Measurements from ENCODE around the gene NPS.

The NPS gene

GRCh38 chr10:127576740-127577161 is 27.6 kb downstream of the NPS start:
- no peaks in the 10 kb centered on the region; the same call in 1 of the 2 replicates for H3K9me3 ChIP-seq (ENCODE audit: insufficient read depth, low read depth, low read length)
- H3K27me3 ChIP-seq (ENCODE audit: insufficient read depth, low read length, poor library complexity, severe bottlenecking): no peaks in the 10 kb centered on the region
- H3K79me2 ChIP-seq (ENCODE audit: insufficient read depth, low read length): no peaks in the 10 kb centered on the region
- no peaks in the 10 kb centered on the region for H4K20me1 ChIP-seq (ENCODE audit: insufficient read depth, low read length, poor library complexity, severe bottlenecking)
- no peak overlapping the region for H3K4me2 ChIP-seq (ENCODE audit: low read depth, low read length, poor library complexity, severe bottlenecking)
- H2AFZ ChIP-seq (ENCODE audit: low read length): no peak overlapping the region
- no peak for TF ChIP-seq EZH2phosphoT487 (IDR thresholded peaks at IDR 0.05; ENCODE audit: borderline replicate concordance)
- TF ChIP-seq CTCF (conservative IDR thresholded peaks at IDR 0.05; ENCODE audit: low read length): no peak
- no peaks in the 10 kb centered on the region for H3F3A ChIP-seq (ENCODE audit: low read depth)
- no peak overlapping the region for H3K4me3 ChIP-seq (ENCODE audit: low read length, poor library complexity, severe bottlenecking)
- H3K9me2 ChIP-seq (replicated peaks; ENCODE audit: low read depth, low read length): no peaks in the 10 kb centered on the region
- no peaks in the 10 kb centered on the region for H3K36me3 ChIP-seq (ENCODE audit: insufficient read depth, low read length)
- no peaks in the 10 kb centered on the region for H3K4me1 ChIP-seq (ENCODE audit: insufficient read depth, low read length, poor library complexity, severe bottlenecking)
- H3K9ac ChIP-seq (ENCODE audit: low read depth, low read length, poor library complexity, severe bottlenecking): no peak overlapping the region

GRCh38 chr10:127577376-127578258 is 28.5 kb downstream of the NPS start:
- H3F3A ChIP-seq (ENCODE audit: low read depth): no peaks in the 10 kb centered on the region
- peak; percentile 39 for TF ChIP-seq CTCF (conservative IDR thresholded peaks at IDR 0.05; ENCODE audit: low read length)
- no peak for TF ChIP-seq EZH2phosphoT487 (IDR thresholded peaks at IDR 0.05; ENCODE audit: borderline replicate concordance)
- no peaks in the 10 kb centered on the region for H3K4me1 ChIP-seq (ENCODE audit: insufficient read depth, low read length, poor library complexity, severe bottlenecking)
- H3K4me2 ChIP-seq (ENCODE audit: low read depth, low read length, poor library complexity, severe bottlenecking): no peak overlapping the region
- H3K79me2 ChIP-seq (ENCODE audit: insufficient read depth, low read length): no peaks in the 10 kb centered on the region
- H4K20me1 ChIP-seq (ENCODE audit: insufficient read depth, low read length, poor library complexity, severe bottlenecking): no peaks in the 10 kb centered on the region
- no peaks in the 10 kb centered on the region for H3K27me3 ChIP-seq (ENCODE audit: insufficient read depth, low read length, poor library complexity, severe bottlenecking)
- H3K9me3 ChIP-seq (ENCODE audit: insufficient read depth, low read depth, low read length): no peaks in the 10 kb centered on the region; the same call in 1 of the 2 replicates
- no peak overlapping the region for H3K4me3 ChIP-seq (ENCODE audit: low read length, poor library complexity, severe bottlenecking)
- no peaks in the 10 kb centered on the region for H3K9me2 ChIP-seq (replicated peaks; ENCODE audit: low read depth, low read length)
- H3K36me3 ChIP-seq (ENCODE audit: insufficient read depth, low read length): no peaks in the 10 kb centered on the region
- H2AFZ ChIP-seq (ENCODE audit: low read length): no peak overlapping the region
- no peak overlapping the region for H3K9ac ChIP-seq (ENCODE audit: low read depth, low read length, poor library complexity, severe bottlenecking)

GRCh38 chr10:127578259-127578960 is 29.3 kb downstream of the NPS start:
- no peaks in the 10 kb centered on the region for H4K20me1 ChIP-seq (ENCODE audit: insufficient read depth, low read length, poor library complexity, severe bottlenecking)

More at GRCh38 chr10:127578259-127578960, 29.3 kb downstream of the NPS start:
- Histone ChIP-seq H3K9me2 (replicated peaks; ENCODE audit: low read depth, low read length) (no peaks in the 10 kb centered on the region), H2AFZ (ENCODE audit: low read length) (no peak overlapping the region), H3K9ac (ENCODE audit: low read depth, low read length, poor library complexity, severe bottlenecking) (no peak overlapping the region), H3K4me2 (ENCODE audit: low read depth, low read length, poor library complexity, severe bottlenecking) (no peak overlapping the region), H3K4me1 (ENCODE audit: insufficient read depth, low read length, poor library complexity, severe bottlenecking) (no peaks in the 10 kb centered on the region), H3K79me2 (ENCODE audit: insufficient read depth, low read length) (no peaks in the 10 kb centered on the region), H3K27me3 (ENCODE audit: insufficient read depth, low read length, poor library complexity, severe bottlenecking) (no peaks in the 10 kb centered on the region), H3K4me3 (ENCODE audit: low read length, poor library complexity, severe bottlenecking) (no peak overlapping the region), H3K9me3 (ENCODE audit: insufficient read depth, low read depth, low read length) (no peaks in the 10 kb centered on the region), H3F3A (ENCODE audit: low read depth) (no peaks in the 10 kb centered on the region), H3K36me3 (ENCODE audit: insufficient read depth, low read length) (no peaks in the 10 kb centered on the region)
- TF ChIP-seq CTCF (conservative IDR thresholded peaks at IDR 0.05; ENCODE audit: low read length) (no peak), EZH2phosphoT487 (IDR thresholded peaks at IDR 0.05; ENCODE audit: borderline replicate concordance) (no peak)

Measured in Loucy (cell line).